GM12875 (cell line): Measurements from ENCODE around the gene NTS.

ENCODE experiments used
- H3K4me3 ChIP-seq: one replicate; pipeline ENCODE4 v1.5.1; 2011; ENCODE audit warnings: low read depth, low read length, control low read depth
- CTCF ChIP-seq: IDR thresholded peaks from 2 replicates; pipeline ENCODE4 v1.5.1; 2011; ENCODE audit warnings: low read depth, mild to moderate bottlenecking, control low read depth, inconsistent platforms, low read length, moderate library complexity, borderline replicate concordance; ENCODE audit not compliant: insufficient read depth

The NTS gene, protein sequence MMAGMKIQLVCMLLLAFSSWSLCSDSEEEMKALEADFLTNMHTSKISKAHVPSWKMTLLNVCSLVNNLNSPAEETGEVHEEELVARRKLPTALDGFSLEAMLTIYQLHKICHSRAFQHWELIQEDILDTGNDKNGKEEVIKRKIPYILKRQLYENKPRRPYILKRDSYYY

DNA sequence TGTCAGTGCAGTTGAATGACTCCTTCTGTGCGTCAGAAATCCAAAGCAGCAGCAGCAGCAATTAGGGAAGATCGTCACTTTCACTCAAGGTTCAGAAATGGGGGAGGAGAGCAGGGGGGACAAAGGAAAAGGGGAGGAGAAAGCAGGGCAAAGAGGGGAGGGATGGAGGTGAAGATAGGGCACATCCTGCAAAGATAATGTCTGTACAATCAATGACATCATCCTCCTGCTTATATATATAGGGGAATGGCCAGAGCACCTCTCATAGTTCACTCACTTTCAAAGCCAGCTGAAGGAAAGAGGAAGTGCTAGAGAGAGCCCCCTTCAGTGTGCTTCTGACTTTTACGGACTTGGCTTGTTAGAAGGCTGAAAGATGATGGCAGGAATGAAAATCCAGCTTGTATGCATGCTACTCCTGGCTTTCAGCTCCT, at the start of gene NTS:
Gene NTS (plus strand): TSS at position 265 of the 431 bp plus-strand sequence. CDS start 109 bp downstream, at position 374.
- TF ChIP-seq CTCF = no peak
- no peak within 1 kb of the TSS for H3K4me3 ChIP-seq

DNA sequence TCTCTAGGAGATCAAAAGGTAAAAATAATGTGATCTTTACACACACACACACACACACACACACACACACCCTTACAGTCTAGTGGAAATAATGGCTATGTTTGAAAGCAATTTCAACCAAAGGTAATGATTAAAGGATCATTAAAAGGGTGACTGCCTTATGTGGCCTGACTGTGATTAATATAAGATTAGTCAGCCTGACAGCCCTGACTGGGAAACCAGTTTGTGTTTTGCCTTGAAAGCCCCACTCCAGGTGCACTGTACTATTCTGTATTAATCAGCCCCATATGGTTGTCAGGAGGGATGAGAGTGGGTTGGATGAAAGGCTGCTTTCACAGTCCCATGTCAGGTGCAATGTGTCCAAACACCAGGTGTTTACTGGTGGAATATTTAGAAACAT, 48.3 kb upstream of the NTS start:
- no peak for TF ChIP-seq CTCF
- H3K4me3 ChIP-seq = no peak overlapping the region

DNA sequence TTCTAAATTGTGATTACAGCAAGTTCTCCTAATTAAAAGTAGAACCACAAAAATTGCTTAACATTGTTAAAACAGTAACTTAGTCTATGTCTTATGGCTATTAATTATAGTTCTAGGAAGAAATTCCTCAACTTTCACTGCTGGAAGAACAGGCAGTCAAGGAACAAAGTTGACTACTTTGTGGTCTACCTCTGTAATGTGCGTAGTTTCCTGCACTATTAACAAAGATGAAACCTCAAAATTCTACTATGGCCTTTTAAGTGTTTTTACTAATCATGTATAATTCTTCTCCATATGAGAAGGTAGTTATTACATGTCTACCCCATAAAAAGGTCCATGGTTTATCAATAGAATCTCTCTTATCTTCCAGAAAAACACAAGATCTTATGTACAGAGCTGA, 45.5 kb upstream of the NTS start:
- no peak for TF ChIP-seq CTCF
- H3K4me3 ChIP-seq = no peak overlapping the region

- H3K4me3 ChIP-seq = no peak overlapping the region
- TF ChIP-seq CTCF = no peak
These were observed 44.7 kb upstream of the NTS start for GRCh38 chr12:85829391-85829790.

- no peak overlapping the region for H3K4me3 ChIP-seq
- no peak for TF ChIP-seq CTCF
These were observed 42.6 kb upstream of the NTS start for GRCh38 chr12:85831327-85831990.

DNA sequence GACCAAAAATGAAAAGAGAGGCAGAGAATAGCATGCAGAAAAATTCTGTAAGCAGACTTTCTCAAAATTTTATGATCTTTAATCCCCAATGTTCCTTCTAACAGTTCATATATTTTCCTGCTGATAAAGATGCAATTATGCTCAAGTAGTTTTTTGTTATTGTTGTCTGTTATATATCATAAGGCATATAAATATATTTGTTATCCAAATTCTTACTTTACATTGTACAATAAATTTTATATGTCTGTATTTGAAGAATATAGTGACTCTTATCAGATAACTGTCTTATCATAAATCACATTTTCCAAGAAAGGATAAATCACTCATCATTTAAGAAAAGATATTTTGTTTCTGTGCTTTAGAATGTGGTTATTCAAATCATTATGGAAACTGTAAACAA, 40.5 kb upstream of the NTS start:
- H3K4me3 ChIP-seq = no peak overlapping the region
- TF ChIP-seq CTCF = no peak

DNA sequence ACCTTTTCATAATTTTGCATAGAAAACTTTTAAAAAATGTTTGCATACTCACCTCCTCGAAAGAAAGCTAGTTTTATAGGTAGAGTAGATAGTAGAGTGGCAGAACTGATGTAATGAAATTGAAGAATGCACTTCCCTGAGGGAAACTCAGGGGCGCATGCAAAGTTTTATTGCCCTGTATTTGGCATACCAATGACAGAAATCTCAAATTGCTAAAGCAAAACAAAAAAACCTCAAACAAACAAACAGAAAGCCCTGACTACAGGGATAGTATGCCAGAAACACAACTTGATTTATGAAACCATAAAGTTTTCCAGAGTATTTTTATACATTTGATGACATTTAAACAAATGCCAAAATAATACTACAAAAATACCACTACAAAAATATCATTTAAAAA, 39.7 kb upstream of the NTS start:
- no peak for TF ChIP-seq CTCF
- H3K4me3 ChIP-seq = no peak overlapping the region
